Measurements from ENCODE around the gene ESYT2.

The ESYT2 gene

GRCh38 chr7:158742065-158742821 lies 87.1 kb downstream of the ESYT2 start:
- no peak for DNase-seq (ENCODE audit: low read depth)

- DNase-seq (ENCODE audit: low read depth), result no peak
Measured at GRCh38 chr7:158741294-158741666, 88.0 kb downstream of the ESYT2 start.

DNA sequence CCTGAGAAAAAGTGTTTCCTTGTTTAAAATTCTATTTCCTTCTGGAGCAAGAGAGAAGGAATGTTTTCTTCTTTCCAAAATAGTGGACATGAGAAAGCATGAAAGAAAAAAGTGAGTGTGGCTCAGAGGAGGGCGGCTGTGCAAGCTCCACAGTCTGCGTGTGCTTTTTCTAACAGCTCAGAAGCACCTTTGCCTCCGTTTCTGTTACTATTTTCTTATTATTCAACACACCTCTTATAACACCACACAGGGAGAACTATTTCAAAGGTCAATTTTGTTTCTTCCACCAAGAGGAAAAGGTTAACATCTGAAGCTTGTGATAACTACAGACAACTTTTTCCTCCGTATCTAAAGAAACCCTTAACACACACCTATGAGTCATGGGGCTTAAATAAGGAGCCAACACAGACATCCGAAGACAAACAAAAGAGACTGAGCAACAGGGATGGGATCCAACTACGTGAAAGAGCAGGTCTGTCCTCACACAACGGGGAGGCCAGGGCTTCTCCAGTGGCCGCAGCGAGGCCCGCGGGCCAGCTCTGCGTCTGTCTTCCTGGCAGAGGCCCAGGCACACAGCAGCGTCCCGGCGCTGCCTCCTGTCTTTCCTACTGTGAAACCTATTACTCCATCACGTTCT lies 88.5 kb downstream of the ESYT2 start:
- DNase-seq (ENCODE audit: low read depth), result no peak

DNA sequence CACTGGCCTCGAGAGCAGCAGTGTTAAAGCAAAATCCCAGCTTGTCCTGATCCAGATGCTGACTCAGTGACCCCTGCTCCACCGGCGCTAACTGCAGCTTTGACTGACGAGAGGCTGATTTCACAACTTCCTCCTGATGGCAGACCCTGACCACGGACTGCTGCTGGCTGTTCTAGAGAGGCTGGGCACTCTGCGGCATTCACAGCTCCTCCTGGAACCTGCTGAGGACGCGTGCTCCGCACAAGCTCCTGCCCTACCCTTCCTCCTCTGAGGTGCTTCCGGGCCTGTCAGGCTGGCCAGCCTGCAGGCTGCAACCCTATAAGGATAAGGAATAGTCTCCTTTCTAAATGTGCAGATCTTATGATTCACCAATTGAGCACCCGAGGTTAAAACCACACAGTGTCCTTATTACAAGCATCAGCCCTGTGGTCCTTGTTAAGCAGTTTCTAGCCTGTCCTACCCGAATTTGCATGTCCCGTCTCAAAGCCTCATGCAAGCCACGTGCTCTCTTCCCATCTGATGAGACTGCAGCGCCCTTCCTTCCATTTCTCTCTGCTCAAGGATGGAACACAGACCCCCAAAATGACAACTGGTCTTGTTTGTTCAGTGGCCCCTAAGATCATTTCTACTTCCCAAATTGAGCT lies 89.2 kb downstream of the ESYT2 start:
- no peak for DNase-seq (ENCODE audit: low read depth)

- no peak for DNase-seq (ENCODE audit: low read depth)
Measured at GRCh38 chr7:158738841-158739240, 90.5 kb downstream of the ESYT2 start.

DNA sequence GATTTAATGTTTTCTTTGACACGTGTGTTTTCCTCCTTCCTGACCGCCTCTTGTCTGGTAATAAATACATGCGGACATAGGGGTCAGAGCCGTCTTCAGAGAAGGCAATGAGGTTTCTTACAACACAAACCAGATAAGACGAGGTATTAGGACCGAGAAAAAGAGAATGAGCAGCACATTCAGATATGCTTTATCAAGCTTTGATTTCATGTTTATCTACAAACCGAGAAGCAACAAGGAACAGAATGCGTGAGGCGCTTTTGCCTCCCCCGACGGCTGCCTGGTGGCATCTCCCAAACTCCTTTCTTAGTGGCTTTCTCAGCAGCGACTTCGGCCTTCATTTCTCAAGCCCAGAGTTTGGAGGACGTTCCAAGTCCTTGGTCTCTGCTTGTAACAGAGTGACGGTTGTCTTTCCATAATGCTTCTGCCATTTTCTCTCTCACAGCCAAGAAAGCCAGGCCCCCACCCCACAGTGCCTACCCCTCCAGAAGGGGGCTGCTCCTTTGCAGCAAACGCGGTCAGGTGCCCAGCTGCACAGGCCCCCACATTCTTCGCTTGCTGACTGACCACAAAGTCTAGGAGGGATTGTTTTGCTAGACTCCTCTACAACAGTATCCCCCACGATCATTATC lies 92.1 kb downstream of the ESYT2 start:
- no peak for DNase-seq (ENCODE audit: low read depth)

DNA sequence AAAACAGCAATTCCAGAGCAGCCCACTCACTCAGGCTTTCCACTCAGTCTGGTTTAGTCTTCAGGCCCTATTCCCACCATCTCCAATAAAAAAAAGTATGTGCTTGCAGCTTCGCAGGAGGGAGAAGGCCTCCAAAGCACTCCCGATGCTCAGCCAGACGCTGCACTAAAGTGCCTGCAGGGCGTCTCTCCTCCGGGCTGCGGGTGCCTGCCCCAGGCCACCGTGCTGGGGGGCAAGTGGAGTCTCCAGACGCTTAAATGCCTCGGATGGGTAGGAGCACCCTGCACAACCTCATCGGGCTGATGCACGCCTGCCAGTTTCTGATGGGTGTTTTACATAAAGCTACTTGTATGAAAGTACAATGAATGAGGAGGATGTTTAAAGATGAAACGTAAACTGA lies 93.4 kb downstream of the ESYT2 start:
- no peak for DNase-seq (ENCODE audit: low read depth)

DNA sequence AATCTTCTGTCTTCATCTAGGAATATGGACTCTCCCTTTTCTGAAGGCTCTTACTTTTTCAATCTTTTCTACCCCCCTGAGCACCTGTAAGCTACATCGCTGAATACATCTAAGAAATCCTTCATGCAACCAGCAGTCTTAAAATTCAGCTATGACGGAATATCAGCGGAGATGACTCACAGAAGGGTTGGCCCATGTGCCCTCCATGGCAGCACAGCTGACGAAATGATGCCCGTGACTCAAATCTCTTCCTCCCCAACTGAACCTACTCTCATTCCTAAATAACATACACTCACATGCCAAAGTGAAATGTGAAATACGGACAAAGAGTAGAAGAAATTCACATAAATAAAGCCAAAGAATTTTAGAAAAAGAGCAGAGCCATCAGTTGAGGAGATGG lies 94.4 kb downstream of the ESYT2 start:
- no peak for DNase-seq (ENCODE audit: low read depth)

DNA sequence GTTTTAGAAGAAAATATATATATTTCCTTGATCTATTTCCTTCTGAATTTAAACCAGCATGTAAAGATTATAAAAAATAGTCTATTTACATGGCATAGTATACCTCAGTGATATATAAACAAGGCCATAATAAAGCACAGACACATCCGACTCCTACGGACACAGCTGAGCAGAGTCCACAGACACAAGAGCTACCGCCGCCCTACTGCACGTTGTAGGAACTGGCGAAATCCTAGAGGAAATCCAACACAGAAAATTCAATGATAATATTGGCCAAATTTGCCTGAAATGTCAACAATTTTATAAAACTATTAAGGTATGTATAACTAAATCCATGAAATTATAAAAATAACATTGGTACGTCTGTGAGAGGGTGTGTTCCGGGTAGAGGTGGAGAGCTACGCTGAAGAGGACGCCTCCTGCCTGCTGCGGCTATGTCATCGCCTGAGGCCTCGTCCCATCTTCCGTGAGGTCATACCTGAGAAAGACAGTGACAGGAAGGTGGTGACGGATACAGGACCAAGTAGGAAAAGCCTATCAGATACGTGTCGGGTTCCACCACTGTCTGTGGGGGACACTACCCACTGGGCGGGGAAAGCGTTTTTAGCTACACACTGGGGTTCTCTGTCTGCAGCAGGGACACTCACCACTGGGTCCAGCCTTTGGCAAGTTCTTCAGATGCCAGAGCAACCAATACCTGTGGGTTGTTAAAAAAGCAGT lies 95.4 kb downstream of the ESYT2 start:
- DNase-seq (ENCODE audit: low read depth), result no peak

DNA sequence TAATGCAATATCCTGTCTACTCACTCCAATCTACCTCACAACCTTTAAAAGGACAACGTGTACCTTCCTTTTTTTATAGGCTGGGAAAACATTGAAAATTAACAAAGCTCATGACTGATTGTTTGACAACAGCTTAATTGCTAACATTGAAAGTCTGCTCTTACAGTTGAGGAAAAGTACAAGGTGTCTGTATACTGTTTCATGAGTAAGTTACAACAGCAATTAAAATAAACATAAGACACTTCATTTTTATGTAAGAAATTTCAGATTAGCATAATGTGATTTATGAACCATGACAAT lies 96.1 kb downstream of the ESYT2 start:
- DNase-seq (ENCODE audit: low read depth), result no peak

- no peak for DNase-seq (ENCODE audit: low read depth)
Measured at GRCh38 chr7:158732494-158733219, 96.7 kb downstream of the ESYT2 start.

DNA sequence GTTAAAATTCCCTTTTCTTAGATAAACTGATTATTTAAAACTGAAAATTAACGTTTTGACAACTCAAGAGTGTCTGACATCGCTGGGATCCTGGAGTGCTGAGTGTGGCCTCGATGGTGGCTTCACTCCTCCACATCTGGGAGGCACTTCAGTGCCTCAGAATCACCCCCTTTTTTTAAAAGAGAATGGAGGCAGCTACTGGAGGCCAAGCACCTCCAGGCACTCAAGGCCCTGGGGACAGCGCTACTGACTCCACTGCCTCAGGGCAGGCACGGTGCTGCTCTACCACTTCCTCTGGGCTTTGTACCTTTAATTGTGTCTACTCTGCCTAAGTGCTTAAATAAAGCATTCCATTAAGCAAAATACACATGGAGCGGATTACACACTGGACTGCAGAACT lies 97.5 kb downstream of the ESYT2 start:
- DNase-seq (ENCODE audit: low read depth), result no peak

GRCh38 chr7:158730383-158731346 lies 98.6 kb downstream of the ESYT2 start:
- no peak for DNase-seq (ENCODE audit: low read depth)

GRCh38 chr7:158729646-158730382 lies 99.5 kb downstream of the ESYT2 start:
- DNase-seq (ENCODE audit: low read depth), result no peak

DNA sequence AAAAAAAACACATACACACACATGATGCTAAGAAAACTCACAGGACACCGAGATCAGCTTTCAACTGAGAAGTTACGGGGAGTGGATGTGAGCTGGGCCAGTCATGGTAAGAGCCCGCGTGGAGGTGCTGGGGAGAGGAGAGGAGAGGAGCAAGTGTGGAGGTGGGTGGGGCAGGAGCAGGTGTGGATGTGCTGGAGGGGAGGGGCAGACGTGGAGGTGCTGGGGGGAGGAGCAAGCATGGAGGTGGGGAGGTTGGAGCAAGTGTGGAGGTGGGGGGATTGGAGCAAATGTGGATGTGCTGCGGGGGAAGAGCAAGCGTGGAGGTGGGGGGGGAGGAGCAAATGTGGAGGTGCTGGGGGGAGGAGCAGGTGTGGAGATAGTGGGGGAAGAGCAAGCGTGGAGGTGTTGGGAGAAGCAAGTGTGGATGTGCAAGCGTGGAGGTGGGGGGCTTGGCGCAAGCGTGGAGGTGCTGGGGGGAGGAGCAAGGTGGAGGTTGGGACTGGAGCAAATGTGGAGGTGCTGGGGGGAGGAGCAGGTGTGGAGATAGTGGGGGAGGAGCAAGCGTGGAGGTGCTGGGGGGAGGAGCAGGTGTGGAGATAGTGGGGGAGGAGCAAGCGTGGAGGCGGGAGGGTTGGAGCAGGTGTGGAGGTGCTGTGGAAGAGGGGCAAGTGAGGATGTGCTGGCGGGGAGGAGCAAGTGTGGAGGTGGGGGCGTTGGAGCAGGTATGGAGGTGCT lies 100.2 kb downstream of the ESYT2 start:
- no peak for DNase-seq (ENCODE audit: low read depth)

- no peak for DNase-seq (ENCODE audit: low read depth)
Measured at GRCh38 chr7:158727690-158728089, 101.6 kb downstream of the ESYT2 start.

DNA sequence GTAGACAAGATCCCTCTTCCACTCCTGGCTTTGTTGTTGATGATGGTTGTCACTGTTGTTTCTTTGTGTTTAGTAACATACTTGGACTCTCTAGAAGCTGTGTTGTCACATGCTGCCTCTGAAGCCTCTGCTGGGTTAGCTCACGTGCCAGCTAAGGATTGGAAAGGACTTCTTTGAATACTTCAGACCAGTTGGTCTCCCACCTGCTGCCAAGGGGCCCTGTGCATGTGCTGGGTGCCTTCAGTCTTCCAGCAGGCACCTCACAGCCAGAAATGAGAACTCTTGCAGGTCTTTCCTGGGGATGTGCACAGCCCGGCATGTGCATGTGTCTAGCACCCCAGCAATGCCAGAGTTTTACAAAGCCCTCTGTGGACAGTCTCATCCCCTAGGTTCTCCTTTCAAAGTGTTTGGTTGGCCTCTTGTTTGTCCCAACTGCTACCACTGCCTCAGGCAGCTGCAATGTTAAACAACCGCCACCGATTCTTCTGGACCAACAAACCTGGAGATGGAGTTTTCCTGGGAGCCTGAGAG lies 103.0 kb downstream of the ESYT2 start:
- DNase-seq (ENCODE audit: low read depth), result no peak

DNA sequence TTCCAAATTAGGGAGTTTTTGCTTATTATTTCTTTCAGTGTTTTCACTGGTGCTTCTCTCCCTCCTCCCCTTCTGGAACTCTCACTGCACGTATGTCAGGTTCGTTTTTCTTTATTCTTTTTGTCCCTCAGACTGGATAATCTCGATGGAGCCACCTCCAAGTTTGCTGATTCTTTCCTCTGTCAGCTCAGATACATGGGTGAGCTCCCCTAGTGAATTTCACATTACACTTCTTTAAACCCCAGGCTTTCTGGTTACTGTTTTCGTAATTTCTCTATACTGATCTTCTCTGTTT lies 103.9 kb downstream of the ESYT2 start:
- DNase-seq (ENCODE audit: low read depth), result no peak
